DMS114 treated with DMSO at 0.1 percent for 48 hours (cell line): ENCODE data around the gene FUBP3.

Experiments used
- DNase-seq: peaks from one replicate; lab custom pipeline; 2025; ENCODE audit not compliant: unreplicated experiment; lab: John Stamatoyannopoulos, UW

FUBP3 gene

GRCh38 chr9:130661451-130662098 is 82.2 kb downstream of the FUBP3 start:
- no peak for DNase-seq

GRCh38 chr9:130662099-130662969 is 83.0 kb downstream of the FUBP3 start:
- no peak for DNase-seq

- no peak for DNase-seq
Observed at GRCh38 chr9:130662970-130663257, 83.5 kb downstream of the FUBP3 start.

GRCh38 chr9:130663258-130663976 is 84.0 kb downstream of the FUBP3 start:
- no peak for DNase-seq

- no peak for DNase-seq
Observed at GRCh38 chr9:130663977-130664250, 84.5 kb downstream of the FUBP3 start.

GRCh38 chr9:130664251-130665028 is 85.1 kb downstream of the FUBP3 start, which contains the start of gene PRDM12:
Gene PRDM12, plus strand, starts transcription at chr9:130664594. Its CDS starts 60 bp downstream, at chr9:130664654.
- no peak for DNase-seq

GRCh38 chr9:130665029-130665430 is 85.7 kb downstream of the FUBP3 start:
- no peak for DNase-seq

- DNase-seq, result no peak
Observed at GRCh38 chr9:130665431-130666392, 86.3 kb downstream of the FUBP3 start.

- DNase-seq, result no peak
Observed at GRCh38 chr9:130666393-130667119, 87.2 kb downstream of the FUBP3 start.

- no peak for DNase-seq
Observed at GRCh38 chr9:130667120-130667435, 87.7 kb downstream of the FUBP3 start.

GRCh38 chr9:130668196-130668595 is 88.8 kb downstream of the FUBP3 start:
- no peak for DNase-seq

GRCh38 chr9:130668659-130669058 is 89.3 kb downstream of the FUBP3 start:
- no peak for DNase-seq

GRCh38 chr9:130669965-130670364 is 90.6 kb downstream of the FUBP3 start:
- DNase-seq, result no peak

- DNase-seq, result no peak
Observed at GRCh38 chr9:130670644-130671043, 91.3 kb downstream of the FUBP3 start.

- no peak for DNase-seq
Observed at GRCh38 chr9:130672466-130672865, 93.1 kb downstream of the FUBP3 start.

- no peak for DNase-seq
Observed at GRCh38 chr9:130672933-130673615, 93.7 kb downstream of the FUBP3 start.

- DNase-seq, result no peak
Observed at GRCh38 chr9:130675396-130675795, 96.0 kb downstream of the FUBP3 start.

GRCh38 chr9:130677252-130677651 is 97.9 kb downstream of the FUBP3 start:
- DNase-seq, result no peak
